B cell (primary cell): ENCODE results near the gene SIX1. TPM values are rescaled to one million over a fixed set of nuclear protein-coding genes. Genes with fewer than 3 reads are reported as not detected.

Experiments used
- ATAC-seq: fragments of 200-7000 bp; cut with Tn5 transposase; one replicate; pipeline ENCODE4 v1.10.0; 2021; ENCODE audit warnings: low read depth, mild to moderate bottlenecking, moderate number of reproducible peaks, moderate library complexity
- CTCF ChIA-PET: fragments of 350-600 bp; sonication (Branson Sonifier 250); formaldehyde crosslinking; loops from one replicate; lab custom pipeline; 2021; ENCODE audit warnings: antibody characterized with exemption, inconsistent platforms; lab: Charles Lee
- POLR2A ChIA-PET: fragments of 350-600 bp; sonication (Branson Sonifier 250); formaldehyde crosslinking; loops from one replicate; lab custom pipeline; 2021; ENCODE audit warnings: antibody characterized with exemption; lab: Charles Lee
- DNase-seq: peaks from one replicate; pipeline ENCODE4 v3.0.0; 2013
- H2AFZ ChIP-seq: 2 replicates; pipeline ENCODE4 v1.6.1; 2012; ENCODE audit warnings: mild to moderate bottlenecking, low read depth, low read length; ENCODE audit not compliant: insufficient read depth, poor library complexity, severe bottlenecking
- H3K27ac ChIP-seq, 2 donors: 1 replicate in 1 of 2; 2 replicates in 1 of 2; pipeline ENCODE4 v1.5.1; 2012 to 2013; ENCODE audit warnings: low read length in 2 of 2, mild to moderate bottlenecking in 2 of 2, moderate library complexity in 1 of 2
- H3K27me3 ChIP-seq, 4 experiments: fragments of 200-600 bp in 1 of 4; sonication (generic) in 1 of 4; replicated peaks in 1 of 4; 1 replicate in 2 of 4; 2 replicates in 2 of 4; pipeline versions ENCODE4 v1.6.1 to v1.7.0; 2013 to 2016; ENCODE audit warnings: low read length in 3 of 4, mild to moderate bottlenecking in 2 of 4, mixed read lengths in 1 of 4, moderate library complexity in 1 of 4; ENCODE audit not compliant: insufficient read depth in 4 of 4, control insufficient read depth in 3 of 4; ENCODE audit errors: control extremely low read depth in 1 of 4
- H3K36me3 ChIP-seq, 2 experiments: replicated peaks in 1 of 2; 1 replicate in 1 of 2; 2 replicates in 1 of 2; pipeline versions ENCODE4 v1.6.1 to v1.7.1; 2013; ENCODE audit warnings: low read length in 1 of 2; ENCODE audit not compliant: insufficient read depth in 2 of 2, control insufficient read depth in 1 of 2; ENCODE audit errors: control extremely low read depth in 1 of 2, extremely low read depth in 1 of 2
- H3K4me1 ChIP-seq, 2 donors: fragments of 200-600 bp in 1 of 2; sonication (generic) in 1 of 2; 1 replicate in 1 of 2; 2 replicates in 1 of 2; pipeline versions ENCODE4 v1.5.1 to v1.6.1; 2013 to 2017; ENCODE audit warnings: low read length in 2 of 2; ENCODE audit not compliant: control insufficient read depth in 2 of 2, insufficient read depth in 2 of 2
- H3K4me2 ChIP-seq: replicated peaks from 2 replicates; pipeline ENCODE3; 2012; ENCODE audit warnings: mild to moderate bottlenecking, low read depth, low read length; ENCODE audit not compliant: poor library complexity, severe bottlenecking
- H3K4me3 ChIP-seq, 5 experiments: fragments of 200-600 bp in 1 of 5; sonication (generic) in 1 of 5; 1 replicate in 3 of 5; 2 replicates in 2 of 5; pipeline versions ENCODE4 v1.5.1 to v1.7.0; 2011 to 2016; ENCODE audit warnings: low read length in 4 of 5, mild to moderate bottlenecking in 4 of 5, low read depth in 2 of 5, control low read depth in 1 of 5, moderate library complexity in 1 of 5; ENCODE audit not compliant: insufficient read depth in 1 of 5; ENCODE audit errors: control extremely low read depth in 1 of 5, extremely low read depth in 1 of 5
- H3K79me2 ChIP-seq: fragments of 200-600 bp; sonication (generic); one replicate; pipeline ENCODE4 v1.6.0; 2016; ENCODE audit warnings: low read length; ENCODE audit not compliant: control insufficient read depth, insufficient read depth
- H3K9ac ChIP-seq: fragments of 200-600 bp; sonication (generic); 2 replicates; pipeline ENCODE4 v1.6.1; 2017; ENCODE audit warnings: mild to moderate bottlenecking, low read length, moderate library complexity
- H3K9me3 ChIP-seq, 3 donors: one replicate each; pipeline versions ENCODE4 v1.6.1 to v1.7.1; 2013; ENCODE audit warnings: low read length in 2 of 3; ENCODE audit not compliant: control insufficient read depth in 2 of 3, insufficient read depth in 1 of 3; ENCODE audit errors: control extremely low read depth in 1 of 3
- H4K20me1 ChIP-seq: 2 replicates; pipeline ENCODE4 v1.6.0; 2012; ENCODE audit warnings: mild to moderate bottlenecking, low read length; ENCODE audit not compliant: insufficient read depth, control insufficient read depth, poor library complexity, severe bottlenecking
- H3K27ac Mint-ChIP-seq: one replicate; pipeline ENCODE4 v1.8.0; 2021; ENCODE audit warnings: mixed read lengths
- H3K27me3 Mint-ChIP-seq: one replicate; pipeline ENCODE4 v1.8.0; 2021; ENCODE audit warnings: mixed read lengths
- H3K4me1 Mint-ChIP-seq: one replicate; pipeline ENCODE4 v1.8.0; 2021; ENCODE audit warnings: mixed read lengths
- H3K4me3 Mint-ChIP-seq: one replicate; pipeline ENCODE4 v1.8.0; 2021; ENCODE audit warnings: mixed read lengths
- H3K9me3 Mint-ChIP-seq: one replicate; pipeline ENCODE4 v1.8.0; 2022; ENCODE audit warnings: mixed read lengths; ENCODE audit not compliant: insufficient read depth
- CTCF ChIP-seq: fragments of 200-600 bp; IDR thresholded peaks from one replicate; pipeline ENCODE4 v1.8.0; 2022; ENCODE audit warnings: antibody characterized with exemption, mild to moderate bottlenecking
- EZH2 ChIP-seq: IDR thresholded peaks from 2 replicates; pipeline ENCODE4 v1.6.1; 2012; ENCODE audit warnings: borderline replicate concordance, low read depth, mild to moderate bottlenecking, moderate library complexity, low read length; ENCODE audit not compliant: insufficient read depth, poor library complexity, severe bottlenecking
- WGBS: methylation state at CpG from one replicate; pipeline ENCODE4 v1.1.5; 2013; ENCODE audit warnings: missing lambda C conversion rate; ENCODE audit not compliant: insufficient coverage; 5-methylcytosine and 5-hydroxymethylcytosine counted together
- intact Hi-C: fragments of 100-400 bp; cut with micrococcal nuclease; formaldehyde crosslinking; loops from one replicate; pipeline ENCODE4 v1.10.0; 2022
- polyA plus RNA-seq: library from polyadenylated mRNA; depleted of rRNA; stranded (reverse); fragments of >200 nt; gene quantifications from 2 replicates; pipeline ENCODE4 v1.2.3, GENCODE V29; 2012
- total RNA-seq, 2 donors: library from RNA; stranded (reverse); fragments of 120-200 nt in 1 of 2; gene quantifications; 1 replicate in 1 of 2; 2 replicates in 1 of 2; pipeline versions ENCODE4 v1.2.3 to v1.2.4, GENCODE V29; 2013 to 2022

The SIX1 gene
- total and polyA plus RNA-seq, 2 donors (not counting 1 experiment from before 2014, with no cell fraction given) = 0.12 to 0.16 TPM

DNA sequence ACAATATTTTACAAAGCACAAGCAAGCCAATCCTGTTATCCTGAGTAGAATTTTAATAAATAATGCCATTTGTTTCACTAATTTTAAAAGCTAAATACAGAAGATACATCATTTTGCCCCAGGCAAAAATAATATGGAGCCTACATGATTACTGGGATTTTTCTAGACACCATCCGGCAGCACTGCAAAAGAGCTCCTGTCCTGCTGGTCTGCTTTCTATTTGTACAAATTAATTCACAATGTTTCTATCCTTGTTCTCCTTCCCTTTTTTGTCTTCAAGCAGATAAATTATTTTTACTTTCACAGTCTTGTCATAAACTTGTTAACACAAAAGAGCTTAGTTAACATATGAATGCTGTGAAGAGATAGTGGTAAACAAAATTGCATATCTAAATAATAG is 4.6 kb downstream of the SIX1 start:
- Mint-ChIP-seq H3K4me3 (no peak overlapping the region), H3K27ac (no peak overlapping the region), H3K27me3 (peaks cover 78% of the 10 kb centered on the region), H3K4me1 (peaks cover 23% of the 10 kb centered on the region), H3K9me3 (no peaks in the 10 kb centered on the region)
- Histone ChIP-seq H3K79me2 (no peaks in the 10 kb centered on the region), H2AFZ (no peak overlapping the region), H3K9me3 (peaks cover 2 to 65% (median 17%) of the 10 kb centered on the region in 3 donors), H3K4me2 (no peak overlapping the region), H4K20me1 (no peaks in the 10 kb centered on the region), H3K27me3 (peaks cover 2 to 95% (median 85%) of the 10 kb centered on the region in 4 experiments), H3K9ac (no peak overlapping the region), H3K4me1 (peaks cover 37 to 76% of the 10 kb centered on the region in 2 donors), H3K36me3 (no peaks in the 10 kb centered on the region), H3K4me3 (no peak overlapping the region), H3K27ac (no peak overlapping the region)
- DNase-seq (no peak), ATAC-seq (no peak)
- CTCF ChIA-PET = interaction anchor here (0.7 to 1.4 kb wide), 2 partner anchors 10 to 13 kb away, joined by 3 read pairs; no protein-coding TSS in a partner anchor
- intact Hi-C loops = no loop called here
- POLR2A ChIA-PET = no interaction called here
- 43% methylated on average over 1 of the region's 1 CpG for WGBS
- TF ChIP-seq CTCF (no peak), EZH2 (no peak)

DNA sequence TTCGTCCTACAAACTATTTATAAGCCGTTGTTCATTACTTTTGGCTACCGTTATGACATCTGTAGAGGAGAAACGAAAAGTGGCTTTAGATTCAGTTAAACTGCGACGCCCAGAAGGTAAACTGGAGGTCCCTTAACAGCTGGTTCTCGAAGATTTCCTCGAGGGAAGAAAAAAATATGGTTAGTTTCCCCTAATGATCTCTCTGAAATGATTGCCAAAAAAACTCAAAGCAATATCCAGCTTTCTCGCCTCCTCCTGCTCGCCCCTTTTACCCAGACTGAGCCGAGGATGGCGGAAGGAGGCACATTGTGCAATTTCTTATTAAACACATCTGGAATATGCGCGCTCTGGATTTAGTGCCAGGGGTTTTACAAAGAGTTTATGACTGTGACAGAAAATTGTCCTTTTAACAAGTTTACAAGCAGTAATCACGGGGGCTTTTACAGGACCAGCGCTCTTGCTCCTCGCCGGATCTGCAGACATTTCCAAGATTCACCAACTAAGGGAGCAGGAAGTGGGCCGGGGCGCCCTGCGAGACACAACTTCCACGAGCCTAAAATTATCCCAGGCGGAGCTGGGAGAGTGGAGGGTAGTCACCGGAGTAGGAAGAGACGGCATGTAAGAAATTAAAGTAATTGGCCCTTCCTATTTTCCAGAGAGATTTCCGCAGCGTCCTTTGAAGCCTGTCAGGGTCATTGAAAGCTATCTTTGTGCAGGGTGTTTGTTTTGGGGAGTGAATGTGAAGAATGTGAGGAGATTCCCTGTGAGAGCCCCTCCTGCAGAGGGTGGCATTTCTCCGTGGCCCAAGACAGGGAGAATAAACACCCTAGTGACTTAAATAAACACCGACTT is 5.6 kb downstream of the SIX1 start:
- H2AFZ ChIP-seq = no peak overlapping the region
- H3K27me3 ChIP-seq = peaks cover 2 to 93% (median 86%) of the 10 kb centered on the region in 4 experiments
- Mint-ChIP-seq H3K27me3 (peaks cover 83% of the 10 kb centered on the region), H3K9me3 (no peaks in the 10 kb centered on the region), H3K27ac (peak overlapping the region; percentile 15), H3K4me3 (no peak overlapping the region), H3K4me1 (peaks cover 17% of the 10 kb centered on the region)
- no peak overlapping the region for H3K4me2 ChIP-seq
- no peaks in the 10 kb centered on the region for H3K36me3 ChIP-seq
- WGBS = 17% methylated on average over 13 of the region's 29 CpGs
- DNase-seq (peak; percentile 24), ATAC-seq (no peak)
- H4K20me1 ChIP-seq = no peaks in the 10 kb centered on the region
- peak overlapping the region; percentile 8 for H3K9ac ChIP-seq
- H3K27ac ChIP-seq = no peak overlapping the region
- ChIA-PET POLR2A (no interaction called here), CTCF (interaction anchor here (0.6 to 1.4 kb wide), 2 partner anchors 12 to 13 kb away, joined by 3 to 4 read pairs; no protein-coding TSS in a partner anchor)
- TF ChIP-seq EZH2 = peak; percentile 43
- no peak for TF ChIP-seq CTCF
- peaks cover 2 to 55% (median 17%) of the 10 kb centered on the region in 3 donors for H3K9me3 ChIP-seq
- no peak overlapping the region for H3K4me3 ChIP-seq
- H3K79me2 ChIP-seq = no peaks in the 10 kb centered on the region
- intact Hi-C loops = no loop called here
- peaks cover 29 to 66% of the 10 kb centered on the region in 2 donors for H3K4me1 ChIP-seq
